Ammon's horn (tissue), 1 donor: Measurements from ENCODE around the gene TESK2.

Source experiments
- DNase-seq: peaks from one replicate; pipeline ENCODE4 v3.0.0-alpha.2; 2016; ENCODE audit warnings: low spot score

Gene TESK2

DNA sequence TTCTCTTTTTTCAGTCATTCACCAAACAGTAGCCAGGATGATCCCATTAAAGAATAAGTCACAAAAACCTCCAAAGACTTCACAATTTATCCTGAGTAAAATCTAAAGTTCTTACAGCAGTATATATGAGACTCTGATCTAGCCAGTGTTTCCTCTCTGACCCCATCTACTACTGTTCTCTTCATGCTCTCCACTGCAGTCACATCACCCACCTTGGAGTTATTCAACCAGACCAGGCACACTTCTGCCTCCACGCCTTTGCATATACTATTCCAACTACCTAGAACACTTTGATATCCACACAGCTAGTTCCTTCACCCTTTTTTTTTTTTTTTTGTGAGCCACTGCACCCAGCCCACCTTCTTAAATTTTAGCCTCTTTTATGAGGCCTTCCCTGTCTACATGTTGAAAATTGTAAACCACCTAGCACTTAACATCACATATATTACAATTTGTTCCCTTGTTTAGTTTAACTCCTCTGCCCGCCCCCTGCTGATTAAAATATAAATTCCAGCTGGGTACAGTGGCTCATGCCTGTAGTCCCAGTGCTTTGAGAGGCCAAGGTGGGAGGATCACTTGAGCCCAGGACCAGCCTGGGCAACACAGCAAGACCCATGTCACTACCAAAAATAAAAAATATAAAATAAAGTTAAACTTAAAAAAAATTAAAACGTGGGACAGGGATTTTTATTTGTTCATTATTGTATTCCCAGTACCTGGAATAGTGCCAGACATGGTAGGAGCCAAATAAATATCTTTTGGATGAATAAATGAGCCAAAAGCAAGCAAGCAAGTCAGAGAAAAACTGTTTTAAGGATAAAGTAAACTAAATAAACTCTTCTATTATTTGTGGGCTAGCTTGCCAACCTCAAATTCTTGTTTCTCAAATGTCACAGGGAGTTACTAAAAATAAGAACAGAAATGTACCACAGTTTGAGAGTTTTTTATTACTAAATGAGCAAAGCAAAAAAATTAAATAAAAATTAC lies 115.6 kb downstream of the TESK2 start:
- DNase-seq, result no peak

DNA sequence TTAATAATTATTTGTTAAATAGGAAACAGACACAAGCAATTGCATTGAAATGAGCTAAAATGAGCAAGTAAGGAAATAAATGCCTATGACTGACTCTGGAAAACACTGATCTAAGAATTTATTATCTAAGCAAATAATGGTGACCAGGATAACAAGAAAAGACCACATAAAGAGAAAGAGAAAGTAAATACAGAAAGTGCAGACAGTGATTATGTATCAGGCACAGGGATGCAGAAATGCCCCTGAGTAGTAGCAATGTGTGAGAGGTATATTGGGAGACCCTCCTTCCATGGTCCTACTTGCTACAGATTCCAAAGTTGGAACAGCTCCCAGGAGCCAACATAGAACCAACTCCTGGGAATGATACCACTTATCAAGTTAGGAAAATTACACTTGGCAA lies 117.4 kb downstream of the TESK2 start:
- DNase-seq, result no peak

DNA sequence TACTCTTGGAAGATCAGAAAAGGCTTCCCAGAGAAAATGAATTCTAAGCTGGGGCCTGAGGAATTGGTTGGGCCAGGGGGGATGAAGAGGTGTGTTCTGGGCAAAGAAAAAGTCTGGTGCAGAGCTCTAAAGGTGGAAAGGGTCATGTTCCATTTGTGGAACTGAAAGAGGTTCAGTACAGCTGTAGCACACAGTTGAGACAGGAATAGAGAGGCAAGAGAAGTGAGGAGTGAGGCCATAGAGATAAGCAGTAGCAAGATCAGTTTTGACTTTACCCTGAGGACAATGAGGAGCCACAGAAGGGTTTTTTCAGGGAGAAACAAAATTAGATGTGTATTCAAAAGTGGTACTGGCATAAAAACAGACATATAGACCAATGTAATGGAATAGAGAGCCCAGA lies 120.4 kb downstream of the TESK2 start:
- DNase-seq, result no peak

DNA sequence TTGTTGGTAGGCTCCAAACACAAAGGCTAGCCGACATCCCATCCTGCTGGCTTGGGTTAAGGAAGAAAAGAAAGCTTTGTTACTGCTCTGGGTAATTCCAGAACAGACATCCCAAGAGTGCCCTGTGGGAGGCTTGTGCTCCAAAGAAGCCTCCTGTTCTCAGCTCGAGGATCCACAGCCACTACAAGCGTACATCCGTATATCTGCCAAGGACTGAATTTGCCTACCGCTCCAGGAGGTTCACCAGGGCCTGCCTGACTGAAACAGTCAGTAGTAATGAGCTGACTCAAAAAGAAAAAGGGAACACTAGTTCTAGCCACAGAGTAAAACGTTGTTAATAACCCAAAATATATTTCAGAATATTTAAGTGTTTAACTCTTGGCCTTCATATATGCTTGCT lies 125.9 kb downstream of the TESK2 start:
- peak; percentile 57 for DNase-seq

DNA sequence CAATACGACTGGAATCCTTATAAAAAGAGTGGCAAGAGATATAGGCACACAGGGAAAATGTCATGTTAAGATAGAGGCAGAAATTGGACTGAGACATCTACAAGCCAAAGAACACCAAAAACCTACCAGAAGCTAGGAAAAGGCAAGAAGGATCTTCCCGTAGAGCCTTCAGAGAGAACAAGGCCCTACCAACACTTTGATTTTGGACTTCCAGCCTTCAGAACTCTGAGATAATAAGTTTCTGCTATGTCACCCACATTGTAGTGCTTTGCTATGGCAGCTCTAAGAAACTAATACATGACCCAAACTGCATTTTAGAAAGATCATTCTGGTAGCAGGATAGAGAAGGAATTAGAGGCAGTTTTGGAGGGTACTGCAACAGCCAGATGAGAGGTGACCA lies 126.7 kb downstream of the TESK2 start:
- DNase-seq, result no peak

DNA sequence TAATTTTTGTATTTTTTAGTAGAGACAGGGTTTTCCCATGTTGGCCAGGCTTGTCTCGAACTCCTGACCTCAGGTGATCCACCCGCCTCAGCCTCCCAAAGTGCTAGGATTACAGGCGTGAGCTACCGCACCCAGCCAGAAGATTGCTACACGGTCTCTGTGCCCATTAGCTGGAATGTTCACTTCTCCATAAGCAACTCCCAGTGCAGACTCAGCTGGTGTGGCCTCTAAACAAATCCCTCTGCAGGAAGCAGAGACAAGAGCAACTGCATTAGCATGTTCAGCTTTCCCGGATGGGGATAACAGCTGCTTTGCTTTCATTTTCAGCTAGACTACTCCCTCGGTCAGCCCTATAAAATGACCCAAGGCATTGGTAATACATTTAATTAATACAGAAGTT lies 130.0 kb downstream of the TESK2 start:
- DNase-seq, result peak; percentile 58

DNA sequence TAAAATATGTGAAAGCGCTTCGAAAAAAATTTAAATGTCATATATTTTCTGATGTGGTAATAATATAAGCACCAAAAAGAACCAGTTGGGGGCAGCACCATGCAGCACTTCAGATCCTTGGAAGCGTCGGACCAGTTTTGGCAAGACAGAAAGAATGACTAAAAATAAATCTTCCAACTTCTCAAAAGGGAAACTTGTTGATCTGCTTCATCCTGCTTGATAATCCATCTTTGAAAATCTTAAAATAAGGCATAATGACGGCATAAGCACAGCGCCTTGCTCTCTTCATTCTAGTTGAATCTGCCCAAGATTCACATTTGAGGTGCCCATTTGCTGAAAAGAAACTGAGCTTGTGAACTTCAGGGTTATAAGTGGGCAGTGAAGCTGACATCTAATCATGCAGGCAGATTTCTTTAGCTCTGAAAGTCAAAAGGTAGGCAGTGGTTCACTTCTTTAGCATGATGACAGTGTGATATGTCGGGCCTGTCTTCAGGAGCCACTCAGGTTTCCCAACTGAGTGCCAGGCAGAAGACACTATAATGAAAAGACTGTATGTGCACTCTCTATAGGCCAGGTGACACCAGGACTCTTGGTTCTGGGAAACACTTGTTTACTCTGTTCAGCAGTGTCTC lies 131.0 kb downstream of the TESK2 start:
- DNase-seq, result peak; percentile 87

DNA sequence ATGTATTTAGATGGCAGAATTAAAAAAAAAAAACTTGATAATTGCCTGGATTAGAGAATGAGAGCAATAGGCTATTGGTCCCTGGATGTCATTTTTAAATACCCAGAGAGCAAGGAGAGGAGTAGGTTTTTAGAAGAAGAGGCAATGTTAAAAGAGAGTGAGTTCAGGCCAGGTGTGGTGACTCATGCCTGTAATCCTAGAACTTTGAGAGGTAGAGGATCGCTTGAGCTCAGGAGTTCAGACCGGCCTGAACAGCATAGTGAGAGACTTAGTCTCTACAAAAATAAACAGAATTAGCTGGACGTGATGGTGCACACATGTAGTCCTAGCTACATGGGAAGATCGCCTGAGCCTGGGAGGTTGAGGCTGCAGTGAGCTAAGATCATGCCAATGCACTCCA lies 134.8 kb downstream of the TESK2 start:
- no peak for DNase-seq

DNA sequence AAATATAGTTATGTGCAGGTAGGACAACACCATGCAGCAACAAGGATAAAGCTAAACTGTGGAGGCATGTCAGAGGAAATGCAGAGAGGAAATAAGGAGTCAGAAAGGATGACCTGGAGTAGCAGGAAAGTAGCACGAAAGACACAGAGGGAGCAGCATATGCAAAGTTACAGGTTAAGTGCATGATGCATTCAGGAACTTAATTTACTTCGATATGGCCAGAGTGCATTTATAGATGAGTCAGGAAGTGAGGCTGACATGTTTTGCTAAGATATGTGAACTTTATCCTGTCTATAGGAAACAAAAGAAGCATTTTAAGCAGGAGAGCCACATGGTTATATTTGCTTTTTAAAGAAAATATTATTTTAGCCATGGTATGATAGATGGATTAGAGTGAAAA lies 135.3 kb downstream of the TESK2 start:
- no peak for DNase-seq

DNA sequence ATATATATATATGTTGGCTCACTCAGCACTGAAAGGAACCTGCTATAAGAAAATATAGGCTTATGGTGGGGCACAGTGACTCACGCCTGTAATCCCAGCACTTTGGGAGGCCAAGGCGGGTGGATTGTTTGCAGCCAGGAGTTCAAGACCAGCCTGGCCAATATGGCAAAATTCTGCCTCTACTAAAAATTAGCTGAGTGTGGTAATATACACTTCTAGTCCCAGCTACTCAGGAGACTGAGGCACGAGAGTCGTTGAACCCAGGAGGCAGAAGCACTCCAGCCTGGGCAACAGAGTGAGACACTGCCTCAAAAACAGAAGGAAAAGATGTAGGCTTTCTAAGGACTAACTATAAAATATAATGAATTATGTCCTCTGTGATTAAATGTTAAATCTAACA lies 136.1 kb downstream of the TESK2 start:
- no peak for DNase-seq

DNA sequence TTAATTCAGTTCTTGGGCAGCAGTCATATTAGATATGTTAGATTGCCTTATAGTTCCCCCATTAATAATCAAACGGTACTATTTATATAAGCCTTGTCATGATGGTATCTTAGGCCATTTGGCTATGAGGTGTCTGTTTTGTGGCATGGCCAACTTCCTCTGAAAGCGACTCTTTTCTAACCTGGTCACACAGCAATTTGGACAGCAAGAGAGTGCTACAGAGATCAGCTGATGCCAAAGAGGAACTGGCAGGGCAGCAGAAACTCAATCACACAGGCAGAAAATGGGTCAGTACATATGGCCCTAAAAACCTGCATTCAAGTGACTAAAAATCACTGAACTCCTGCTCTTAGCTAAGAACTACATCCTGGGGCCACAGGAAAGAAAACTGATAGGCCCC lies 137.3 kb downstream of the TESK2 start:
- DNase-seq, result no peak

DNA sequence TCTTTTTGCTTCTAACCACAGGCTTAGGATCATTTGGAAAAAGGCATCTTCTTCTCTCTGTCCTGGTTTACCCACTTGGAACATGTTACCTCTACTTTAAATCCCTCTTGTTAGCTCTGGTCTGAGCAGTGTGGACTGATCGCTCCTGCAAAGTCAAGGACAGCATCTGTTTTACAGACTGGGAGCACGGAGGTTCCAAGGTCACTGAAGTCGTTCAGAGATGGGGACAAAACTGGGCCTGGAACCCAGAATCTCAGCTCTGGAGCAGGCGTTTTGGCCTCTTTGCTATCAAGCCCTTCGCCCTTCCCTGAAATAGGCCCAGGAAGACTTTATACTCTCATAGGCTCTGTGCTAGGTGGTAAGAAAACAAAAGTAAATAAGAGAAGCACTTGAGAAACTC lies 139.5 kb downstream of the TESK2 start:
- no peak for DNase-seq

DNA sequence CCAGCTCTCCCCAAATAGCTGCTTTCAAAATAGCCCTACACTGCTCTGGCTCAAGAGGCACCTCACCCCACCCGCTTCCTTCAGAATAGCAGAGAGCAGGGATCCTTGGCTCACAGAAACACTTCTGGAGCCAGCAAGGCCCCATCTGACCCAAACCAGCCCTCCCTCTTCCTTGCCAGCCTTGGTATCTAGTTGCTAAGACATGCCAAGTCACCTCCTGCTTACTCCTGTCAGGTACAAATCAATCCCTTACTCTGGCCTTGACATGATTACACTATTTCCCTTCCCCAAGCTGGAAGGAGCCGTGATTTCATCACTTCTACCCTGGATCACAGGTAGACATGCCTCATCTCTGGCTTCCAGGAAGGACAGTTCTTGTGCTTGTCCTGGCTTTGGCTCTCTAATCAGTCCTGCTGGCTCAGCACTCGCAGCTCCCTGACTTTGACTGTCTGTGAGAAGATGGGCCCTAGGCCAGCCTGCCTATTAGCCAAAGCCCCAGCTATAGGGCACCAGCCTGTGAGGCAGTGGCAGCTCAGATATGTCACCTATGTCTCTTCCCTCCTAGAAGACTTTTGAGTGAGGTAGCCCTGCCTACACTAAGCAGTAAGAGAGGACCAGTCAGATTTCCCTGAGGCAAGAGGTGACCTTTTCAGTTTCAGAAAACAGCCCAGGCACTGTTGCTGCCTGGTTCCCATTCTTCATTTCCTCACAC lies 141.8 kb downstream of the TESK2 start:
- no peak for DNase-seq

DNA sequence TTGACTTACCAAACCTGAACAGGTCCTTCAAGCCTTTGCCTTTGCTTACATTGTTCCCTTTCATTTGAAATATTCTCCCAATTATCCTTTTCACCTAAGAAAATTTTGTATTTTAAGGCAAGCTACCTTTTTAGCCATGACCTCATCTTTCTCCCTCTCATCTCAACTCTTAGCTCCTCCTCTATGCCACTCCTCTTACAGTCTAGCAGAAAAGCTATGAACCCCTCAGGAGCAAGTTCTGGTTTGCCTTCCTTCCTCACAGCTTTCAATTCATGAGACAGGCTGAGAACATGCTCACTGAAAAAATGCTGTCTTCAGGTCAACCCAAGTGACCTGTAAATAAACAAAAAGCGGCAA lies 142.4 kb downstream of the TESK2 start:
- no peak for DNase-seq

DNA sequence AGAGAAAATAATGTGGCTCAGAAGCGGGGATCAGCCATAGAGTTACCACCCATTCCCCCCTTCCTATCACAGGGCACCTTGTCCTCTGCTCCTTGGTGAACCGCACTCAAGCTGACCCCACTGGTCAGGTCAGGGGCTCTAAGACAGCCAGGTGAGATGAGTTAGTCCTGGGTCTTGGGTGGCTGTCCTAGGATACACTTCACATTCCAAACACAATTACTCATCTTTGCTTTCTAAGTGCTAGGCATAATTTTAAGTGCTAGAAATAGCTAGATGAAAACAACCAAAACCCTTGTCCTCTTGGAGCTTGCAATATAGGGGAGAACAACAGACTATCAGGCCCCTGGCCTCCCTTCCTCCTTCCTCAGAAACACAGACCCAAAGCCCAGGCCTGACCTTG lies 142.9 kb downstream of the TESK2 start:
- no peak for DNase-seq

DNA sequence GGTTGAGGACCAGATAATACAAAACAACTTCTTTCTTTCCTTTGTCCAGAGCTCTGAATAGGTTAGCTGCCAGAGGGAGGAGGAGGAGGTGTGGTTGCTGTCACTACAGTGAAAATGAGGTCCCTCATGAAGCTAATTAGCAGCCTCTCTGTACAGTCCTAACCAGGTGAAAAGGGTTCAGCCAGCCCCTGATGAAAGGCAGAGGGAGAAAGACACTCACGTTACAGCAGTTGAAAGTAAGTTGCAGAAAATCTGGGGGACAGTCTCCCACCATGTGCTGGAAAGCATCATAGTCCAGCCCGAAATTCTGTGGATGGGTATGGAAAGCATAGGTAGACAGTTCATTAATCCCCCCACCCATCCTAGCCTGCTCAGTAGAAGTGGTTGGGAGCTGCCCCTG lies 144.5 kb downstream of the TESK2 start:
- no peak for DNase-seq

DNA sequence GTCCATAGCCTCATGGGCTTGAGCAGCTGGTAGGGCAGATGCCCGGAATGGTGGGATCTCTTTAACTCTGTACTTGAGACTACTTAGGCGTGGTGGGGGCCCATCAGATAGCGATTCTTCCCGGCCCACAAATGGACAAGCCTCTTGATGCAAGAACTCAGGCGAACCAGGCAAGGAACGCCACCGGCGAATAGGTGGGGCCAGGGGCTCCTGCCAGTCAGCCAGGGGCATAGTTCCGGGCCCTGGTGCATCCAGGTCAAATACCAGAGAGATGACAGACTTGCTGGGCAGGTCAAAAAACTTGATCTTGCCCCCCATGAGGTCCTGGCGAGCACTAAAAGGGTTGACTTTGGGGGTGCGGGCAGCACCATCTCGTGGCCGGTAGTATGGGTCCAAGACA lies 145.9 kb downstream of the TESK2 start:
- DNase-seq, result no peak

DNA sequence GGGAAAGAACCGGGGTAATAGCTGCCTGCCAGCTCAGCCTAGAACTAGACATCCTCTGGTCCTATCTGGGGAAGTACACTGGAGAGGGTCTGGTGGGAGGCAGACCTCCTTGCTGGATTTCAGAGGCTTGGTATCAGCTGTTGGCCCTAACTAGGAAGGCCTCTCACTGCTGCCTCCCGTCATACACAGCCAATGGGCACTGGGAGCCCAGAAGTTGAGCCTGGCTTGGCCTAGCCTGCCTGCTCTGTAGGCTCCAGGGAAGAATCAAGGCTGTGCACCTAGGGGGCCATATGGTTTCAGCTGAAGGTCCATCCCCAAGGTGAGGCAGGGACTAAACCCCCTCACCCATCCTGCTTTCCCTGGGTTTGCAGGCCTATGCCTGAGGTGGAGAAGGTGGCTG lies 146.5 kb downstream of the TESK2 start:
- DNase-seq, result no peak

DNA sequence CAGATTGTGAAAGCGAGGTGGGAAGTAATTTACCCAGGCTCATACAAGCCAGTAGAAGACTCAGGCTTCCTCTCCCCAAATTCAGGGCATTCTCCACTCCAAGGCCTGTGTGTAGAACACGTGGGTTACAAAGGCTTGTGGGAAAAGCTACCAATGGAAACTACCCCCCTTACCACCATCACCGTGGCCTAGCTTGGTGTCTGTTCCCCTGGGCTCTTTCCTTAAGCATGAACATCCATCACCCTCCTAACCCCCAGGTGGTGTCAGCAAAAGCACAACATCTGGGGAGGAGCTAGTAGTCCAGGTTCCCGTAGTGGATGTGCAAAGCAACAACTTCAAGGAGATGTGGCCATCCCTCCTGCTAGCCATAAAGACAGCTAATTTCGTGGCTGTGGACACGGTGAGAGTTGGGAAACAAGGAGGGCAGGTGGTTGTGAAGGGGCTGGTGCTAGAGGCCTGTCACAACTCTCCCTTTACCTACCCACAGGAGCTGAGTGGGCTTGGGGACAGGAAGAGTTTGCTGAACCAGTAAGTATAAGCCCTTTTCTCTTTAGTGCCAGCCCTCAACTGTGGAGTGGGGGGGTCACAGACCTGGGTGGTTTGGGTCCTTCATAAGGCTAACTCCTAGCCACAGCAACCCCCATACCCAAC lies 150.0 kb downstream of the TESK2 start:
- DNase-seq, result no peak

DNA sequence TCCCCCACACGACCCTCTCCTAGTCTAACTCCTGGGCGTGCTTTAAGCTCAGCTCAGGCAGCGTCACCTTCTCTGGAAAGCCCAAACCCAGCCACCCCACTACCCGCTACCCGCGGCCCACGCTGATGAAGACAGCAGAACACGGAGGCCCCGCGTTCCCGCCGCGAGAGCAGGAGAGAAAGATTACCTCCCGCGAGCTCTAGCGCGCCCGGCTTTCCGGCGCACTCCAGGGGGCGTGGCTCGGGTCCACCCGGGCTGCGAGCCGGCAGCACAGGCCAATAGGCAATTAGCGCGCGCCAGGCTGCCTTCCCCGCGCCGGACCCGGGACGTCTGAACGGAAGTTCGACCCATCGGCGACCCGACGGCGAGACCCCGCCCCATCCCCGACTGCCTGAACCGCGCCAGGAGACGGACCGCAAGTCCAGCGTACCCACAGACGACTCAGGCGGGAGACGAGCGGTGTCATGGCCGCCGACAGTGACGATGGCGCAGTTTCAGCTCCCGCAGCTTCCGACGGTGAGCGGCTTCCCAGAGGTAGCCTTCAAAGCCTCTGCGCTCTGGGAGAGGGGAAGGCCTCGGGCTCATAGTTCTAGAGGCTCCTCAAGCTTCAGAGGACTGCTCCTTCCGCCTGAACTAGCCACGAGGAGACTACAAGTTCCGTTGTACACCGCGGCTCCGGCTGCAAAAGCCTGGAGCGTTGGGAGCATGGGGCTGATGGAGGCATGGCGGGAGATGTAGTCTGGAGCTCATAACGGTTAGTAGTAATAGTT lies 151.0 kb downstream of the TESK2 start, which contains the start of the genes MUTYH and TOE1:
Gene MUTYH (minus strand): TSS at position 652 of the 770 bp plus-strand sequence. CDS start 5,935 bp downstream, outside the sequence.
Gene TOE1 (plus strand): TSS at position 382 of the 770 bp plus-strand sequence. CDS start 83 bp downstream, at position 465.
- DNase-seq, result peak; percentile 94

DNA sequence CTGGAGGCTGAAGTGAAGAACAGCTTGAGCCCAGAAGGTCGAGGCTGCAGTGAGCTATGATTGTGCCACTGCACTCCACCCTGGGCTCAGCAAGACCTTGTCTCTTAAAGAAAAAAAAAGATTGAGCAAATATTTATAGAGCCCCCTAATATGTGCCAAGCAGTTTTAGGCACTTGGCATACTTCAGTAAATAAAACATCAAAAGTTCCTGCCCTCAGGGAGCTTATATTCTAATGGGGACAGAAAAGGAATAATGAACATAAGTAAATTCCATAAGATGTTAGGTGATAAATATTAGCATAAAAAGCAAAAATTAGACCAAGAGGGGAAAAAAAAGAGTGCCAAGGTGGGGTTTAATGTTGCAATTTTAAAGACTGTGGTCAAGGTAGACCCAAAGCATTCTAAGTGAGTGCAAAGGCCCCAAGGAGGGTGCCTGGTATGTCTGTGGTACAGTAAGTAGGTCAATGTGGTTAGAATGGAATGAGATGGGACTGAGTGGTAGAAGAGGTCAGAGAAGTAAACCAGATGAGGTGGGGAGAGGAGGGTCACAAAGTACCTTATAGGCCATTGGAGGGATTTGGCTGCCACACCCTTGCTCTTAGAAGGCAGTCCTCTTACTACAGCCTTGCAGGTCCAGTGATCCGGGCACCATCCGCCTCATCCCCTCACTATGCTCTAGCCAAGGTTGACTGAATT lies 153.2 kb downstream of the TESK2 start:
- DNase-seq, result no peak
